Left forelimb (tissue), 1 donor: Measurements from ENCODE around the gene SCEL.
"Not testable (repeated sequence)": the region's sequence is repeated elsewhere in the genome, so short reads cannot be mapped to it uniquely, and the experiment has no call there.

ENCODE experiments used
- DNase-seq: peaks from one replicate; pipeline ENCODE4 v3.0.0-alpha.2; 2018; ENCODE audit warnings: low spot score

SCEL gene

GRCh38 chr13:77558016-77558415 is 22.5 kb downstream of the SCEL start:
- no peak for DNase-seq

GRCh38 chr13:77563111-77563510 is 27.6 kb downstream of the SCEL start:
- DNase-seq, result no peak

GRCh38 chr13:77565635-77566034 is 30.1 kb downstream of the SCEL start:
- DNase-seq, result no peak

GRCh38 chr13:77571956-77572355 is 36.5 kb downstream of the SCEL start:
- no peak for DNase-seq

- no peak for DNase-seq
These were observed 38.6 kb downstream of the SCEL start for GRCh38 chr13:77574096-77574495.

GRCh38 chr13:77579959-77580358 is 44.5 kb downstream of the SCEL start:
- DNase-seq, result no peak

- DNase-seq, result no peak
These were observed 45.2 kb downstream of the SCEL start for GRCh38 chr13:77580748-77581147.

- DNase-seq, result no peak
These were observed 48.1 kb downstream of the SCEL start for GRCh38 chr13:77583581-77583980.

GRCh38 chr13:77584106-77584505 is 48.6 kb downstream of the SCEL start:
- no peak for DNase-seq

GRCh38 chr13:77595166-77595810 is 59.8 kb downstream of the SCEL start:
- no peak for DNase-seq

- DNase-seq, result no peak
These were observed 61.3 kb downstream of the SCEL start for GRCh38 chr13:77596777-77597176.

GRCh38 chr13:77599351-77599750 is 63.8 kb downstream of the SCEL start:
- no peak for DNase-seq

GRCh38 chr13:77600701-77601100 is 65.2 kb downstream of the SCEL start:
- DNase-seq, result no peak

GRCh38 chr13:77611068-77611467 is 75.6 kb downstream of the SCEL start:
- no peak for DNase-seq

GRCh38 chr13:77616027-77616426 is 80.5 kb downstream of the SCEL start:
- DNase-seq, result no peak

GRCh38 chr13:77619655-77620054 is 84.1 kb downstream of the SCEL start:
- no peak for DNase-seq

GRCh38 chr13:77620138-77620537 is 84.6 kb downstream of the SCEL start:
- DNase-seq, result no peak

GRCh38 chr13:77623806-77624205 is 88.3 kb downstream of the SCEL start:
- DNase-seq, result no peak

GRCh38 chr13:77628170-77628569 is 92.7 kb downstream of the SCEL start:
- DNase-seq, result no peak

- DNase-seq, result no peak
These were observed 102.1 kb downstream of the SCEL start for GRCh38 chr13:77637588-77637987.

- DNase-seq, result no peak
These were observed 114.9 kb downstream of the SCEL start for GRCh38 chr13:77650409-77650808.

GRCh38 chr13:77653301-77653700 is 117.8 kb downstream of the SCEL start:
- DNase-seq, result no peak

GRCh38 chr13:77660016-77660415 is 124.5 kb downstream of the SCEL start:
- not testable (repeated sequence) for DNase-seq

- no peak for DNase-seq
These were observed 125.3 kb downstream of the SCEL start for GRCh38 chr13:77660841-77661250.

- not testable (repeated sequence) for DNase-seq
These were observed 126.8 kb downstream of the SCEL start for GRCh38 chr13:77662301-77662700.
